Measurements from ENCODE around the gene INTS6.

The INTS6 gene

GRCh38 chr13:51347099-51347498 is 105.7 kb downstream of the INTS6 start:
- CTCF ChIA-PET: no interaction called here
- DNase-seq (ENCODE audit: low spot score): no peak
- TF ChIP-seq CTCF (conservative IDR thresholded peaks at IDR 0.05; ENCODE audit: low read depth): no peak

DNA sequence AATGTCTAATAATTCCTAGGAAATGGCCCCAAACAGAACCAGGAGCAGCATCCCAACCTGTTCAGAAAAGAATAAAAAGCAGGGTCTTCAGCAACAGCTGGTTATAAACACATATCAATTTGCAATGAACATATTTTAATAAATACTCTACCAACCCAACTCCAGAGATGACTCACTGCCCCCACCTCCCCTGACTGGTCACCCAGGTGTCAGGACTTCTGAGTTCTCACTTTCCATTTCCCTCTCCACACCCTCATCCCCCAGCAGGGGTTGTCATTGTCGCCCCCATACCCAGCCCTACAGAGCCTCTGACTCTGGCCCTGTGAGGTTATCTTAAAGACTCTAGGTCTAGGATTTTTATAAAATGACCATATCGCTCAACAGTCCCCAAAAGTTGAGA is 106.4 kb downstream of the INTS6 start:
- TF ChIP-seq CTCF (conservative IDR thresholded peaks at IDR 0.05; ENCODE audit: low read depth): no peak
- CTCF ChIA-PET: no interaction called here
- POLR2A ChIA-PET (ENCODE audit: low non-redundant PET): no interaction called here
- no peak for DNase-seq (ENCODE audit: low spot score)
- no peak overlapping the region for H3K27ac ChIP-seq

More at GRCh38 chr13:51347099-51347498, 105.7 kb downstream of the INTS6 start:
- no peak overlapping the region for H3K27ac ChIP-seq
- POLR2A ChIA-PET (ENCODE audit: low non-redundant PET): no interaction called here

GRCh38 chr13:51343475-51343874 is 109.4 kb downstream of the INTS6 start:
- DNase-seq (ENCODE audit: low spot score): no peak
- CTCF ChIA-PET: no interaction called here
- POLR2A ChIA-PET (ENCODE audit: low non-redundant PET): no interaction called here
- no peak overlapping the region for H3K27ac ChIP-seq
- TF ChIP-seq CTCF (conservative IDR thresholded peaks at IDR 0.05; ENCODE audit: low read depth): no peak

GRCh38 chr13:51342706-51343105 is 110.1 kb downstream of the INTS6 start:
- no peak overlapping the region for H3K27ac ChIP-seq
- DNase-seq (ENCODE audit: low spot score): no peak
- ChIA-PET CTCF (no interaction called here), POLR2A (ENCODE audit: low non-redundant PET) (no interaction called here)
- TF ChIP-seq CTCF (conservative IDR thresholded peaks at IDR 0.05; ENCODE audit: low read depth): no peak

- CTCF ChIA-PET: interaction anchor here (0.7 kb wide), 1 partner anchor 75 kb away, joined by 3 read pairs; no protein-coding TSS in a partner anchor
- H3K27ac ChIP-seq: no peak overlapping the region
- no peak for DNase-seq (ENCODE audit: low spot score)
- POLR2A ChIA-PET (ENCODE audit: low non-redundant PET): no interaction called here
- TF ChIP-seq CTCF (conservative IDR thresholded peaks at IDR 0.05; ENCODE audit: low read depth): no peak
These were observed 111.0 kb downstream of the INTS6 start for GRCh38 chr13:51341791-51342190.

GRCh38 chr13:51341232-51341631 is 111.6 kb downstream of the INTS6 start:
- ChIA-PET POLR2A (ENCODE audit: low non-redundant PET) (no interaction called here), CTCF (no interaction called here)
- no peak for TF ChIP-seq CTCF (conservative IDR thresholded peaks at IDR 0.05; ENCODE audit: low read depth)
- H3K27ac ChIP-seq: no peak overlapping the region
- DNase-seq (ENCODE audit: low spot score): no peak

Measured in RWPE1 (cell line).